ENCODE data around the gene STAP2. TPM values are rescaled to one million over a fixed set of nuclear protein-coding genes. Genes with fewer than 3 reads are reported as not detected.
A peak's percentile ranks its signal among the peaks of the same experiment; 100 is the strongest.

STAP2 gene
- total RNA-seq, 2 donors from 2014 or later = 47.9 to 107 TPM

GRCh38 chr19:4369888-4370260, 31.2 kb upstream of the STAP2 start:
- H3K4me3 ChIP-seq = no peak overlapping the region

DNA sequence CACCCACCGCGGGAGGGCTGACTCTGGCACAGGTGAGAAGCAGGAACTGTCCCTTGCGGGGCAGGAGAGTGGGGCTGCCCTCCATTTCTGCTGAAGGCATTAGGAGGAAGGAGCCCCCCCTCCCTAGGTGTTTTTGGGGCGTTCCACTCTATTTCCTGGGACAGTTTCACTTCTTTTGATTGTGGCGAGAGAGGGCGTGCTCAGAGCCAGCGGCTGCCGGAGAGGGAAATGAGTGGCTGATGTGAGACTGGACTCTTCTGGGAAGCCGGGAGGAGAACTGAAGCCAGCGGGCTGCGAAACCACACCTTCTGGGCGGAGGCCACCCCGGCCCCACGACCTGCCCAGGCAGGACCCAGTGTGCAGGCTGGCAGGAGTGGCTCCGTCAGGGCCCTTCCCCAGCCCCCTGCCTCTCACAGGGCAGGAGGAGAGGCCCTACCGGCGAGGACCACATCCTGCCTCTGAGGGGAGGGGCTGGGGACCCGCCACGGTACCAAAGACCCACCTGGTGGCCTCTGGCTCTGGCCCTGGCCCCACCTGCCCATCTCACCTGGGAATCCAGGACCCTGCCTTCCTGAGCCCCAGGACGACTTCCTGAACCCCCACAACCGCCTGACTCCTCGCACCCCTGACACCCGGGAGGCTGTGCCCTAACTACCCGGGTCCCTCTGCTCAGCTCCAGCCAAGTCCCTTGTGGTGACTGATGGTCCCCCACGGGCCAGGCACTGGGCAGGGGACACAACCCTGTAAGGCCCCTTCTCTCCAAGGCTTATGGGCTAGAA, 30.7 kb upstream of the STAP2 start:
- no peaks in the 10 kb centered on the region for H3K36me3 ChIP-seq
- TF ChIP-seq, protein P1, sequence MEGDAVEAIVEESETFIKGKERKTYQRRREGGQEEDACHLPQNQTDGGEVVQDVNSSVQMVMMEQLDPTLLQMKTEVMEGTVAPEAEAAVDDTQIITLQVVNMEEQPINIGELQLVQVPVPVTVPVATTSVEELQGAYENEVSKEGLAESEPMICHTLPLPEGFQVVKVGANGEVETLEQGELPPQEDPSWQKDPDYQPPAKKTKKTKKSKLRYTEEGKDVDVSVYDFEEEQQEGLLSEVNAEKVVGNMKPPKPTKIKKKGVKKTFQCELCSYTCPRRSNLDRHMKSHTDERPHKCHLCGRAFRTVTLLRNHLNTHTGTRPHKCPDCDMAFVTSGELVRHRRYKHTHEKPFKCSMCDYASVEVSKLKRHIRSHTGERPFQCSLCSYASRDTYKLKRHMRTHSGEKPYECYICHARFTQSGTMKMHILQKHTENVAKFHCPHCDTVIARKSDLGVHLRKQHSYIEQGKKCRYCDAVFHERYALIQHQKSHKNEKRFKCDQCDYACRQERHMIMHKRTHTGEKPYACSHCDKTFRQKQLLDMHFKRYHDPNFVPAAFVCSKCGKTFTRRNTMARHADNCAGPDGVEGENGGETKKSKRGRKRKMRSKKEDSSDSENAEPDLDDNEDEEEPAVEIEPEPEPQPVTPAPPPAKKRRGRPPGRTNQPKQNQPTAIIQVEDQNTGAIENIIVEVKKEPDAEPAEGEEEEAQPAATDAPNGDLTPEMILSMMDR (IDR thresholded peaks at IDR 0.05) = peak in 2 of 4 experiments; percentile 10 to 11
- TF ChIP-seq POLR2AphosphoS5 (IDR thresholded peaks at IDR 0.05) = peak; percentile 59
- TF ChIP-seq POLR2A (IDR thresholded peaks at IDR 0.05) = peak; percentile 70
- H3K27me3 ChIP-seq (replicated peaks; ENCODE audit: insufficient read depth) = no peaks in the 10 kb centered on the region
- H3K9me3 ChIP-seq = no peaks in the 10 kb centered on the region
- DNase-seq (ENCODE audit: low spot score) = peak; percentile 77
- 33% methylated on average over 25 of the region's 25 CpGs for WGBS
- H3K27ac ChIP-seq = peak overlapping the region; percentile 78 to 82
- intact Hi-C loops (cut with DNase I) = no loop called here
- peaks cover 35% of the 10 kb centered on the region for H3K4me1 ChIP-seq (replicated peaks)
- peak overlapping the region in 1 of 2 donors; percentile 10 for H3K4me3 ChIP-seq

More at GRCh38 chr19:4369888-4370260, 31.2 kb upstream of the STAP2 start:
- intact Hi-C loops (cut with DNase I) = no loop called here
- no peak for DNase-seq (ENCODE audit: low spot score)
- Histone ChIP-seq H3K9me3 (no peaks in the 10 kb centered on the region), H3K36me3 (no peaks in the 10 kb centered on the region), H3K27me3 (replicated peaks; ENCODE audit: insufficient read depth) (no peaks in the 10 kb centered on the region), H3K4me1 (replicated peaks) (peaks cover 40% of the 10 kb centered on the region), H3K27ac (peak overlapping the region; percentile 78 to 82)
- TF ChIP-seq POLR2AphosphoS5 (IDR thresholded peaks at IDR 0.05) (no peak), POLR2A (IDR thresholded peaks at IDR 0.05) (no peak)
- TF ChIP-seq, protein P1 (IDR thresholded peaks at IDR 0.05) = peak; percentile 16 to 72 (median 32)
- WGBS = 72% methylated on average over 14 of the region's 21 CpGs

DNA sequence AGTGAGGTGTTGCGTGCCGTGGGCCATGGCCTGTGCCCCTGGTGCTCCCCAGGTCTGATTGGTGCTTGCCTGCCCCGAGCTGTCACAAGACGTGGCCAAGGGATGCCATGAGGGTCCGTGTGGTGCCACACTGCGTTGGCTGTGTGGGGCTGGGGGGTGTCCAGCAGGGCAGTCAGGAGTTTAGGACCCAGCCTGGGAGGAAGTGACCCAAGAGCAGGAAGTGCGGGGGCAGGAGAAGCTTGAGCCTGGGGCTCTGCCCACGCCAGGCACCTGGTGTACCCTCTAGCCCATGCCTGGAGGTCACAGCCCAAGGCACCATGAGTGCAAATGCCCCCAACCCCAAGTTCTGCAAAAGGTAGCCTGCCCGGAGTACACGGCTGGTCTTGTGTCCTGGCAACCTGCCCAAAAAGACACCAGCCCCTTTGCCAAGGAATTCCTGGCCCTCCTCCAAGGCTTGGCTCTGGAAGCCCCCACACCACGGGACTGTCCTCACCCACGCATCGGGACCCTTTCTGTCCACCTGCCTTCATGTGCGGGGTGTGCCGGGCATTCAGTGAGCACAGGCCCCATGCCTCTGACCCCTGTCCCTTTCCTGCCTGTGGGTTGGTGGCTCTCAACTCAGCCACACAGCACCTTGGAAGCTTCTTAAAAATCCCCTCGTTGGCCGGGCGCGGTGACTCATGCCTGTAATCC, 29.6 kb upstream of the STAP2 start:
- Histone ChIP-seq H3K27me3 (replicated peaks; ENCODE audit: insufficient read depth) (no peaks in the 10 kb centered on the region), H3K4me1 (replicated peaks) (peaks cover 30% of the 10 kb centered on the region), H3K36me3 (peaks cover 0 to 7% of the 10 kb centered on the region in 2 donors), H3K27ac (peak overlapping the region; percentile 78 to 82), H3K9me3 (no peaks in the 10 kb centered on the region), H3K4me3 (no peak overlapping the region)
- no peak for DNase-seq (ENCODE audit: low spot score)
- 36% methylated on average over 19 of the region's 19 CpGs for whole genome bisulfite sequencing
- TF ChIP-seq POLR2AphosphoS5 (IDR thresholded peaks at IDR 0.05) (no peak), POLR2A (IDR thresholded peaks at IDR 0.05) (no peak)
- TF ChIP-seq, protein P1 (IDR thresholded peaks at IDR 0.05) = no peak
- intact Hi-C loops (cut with DNase I) = no loop called here

DNA sequence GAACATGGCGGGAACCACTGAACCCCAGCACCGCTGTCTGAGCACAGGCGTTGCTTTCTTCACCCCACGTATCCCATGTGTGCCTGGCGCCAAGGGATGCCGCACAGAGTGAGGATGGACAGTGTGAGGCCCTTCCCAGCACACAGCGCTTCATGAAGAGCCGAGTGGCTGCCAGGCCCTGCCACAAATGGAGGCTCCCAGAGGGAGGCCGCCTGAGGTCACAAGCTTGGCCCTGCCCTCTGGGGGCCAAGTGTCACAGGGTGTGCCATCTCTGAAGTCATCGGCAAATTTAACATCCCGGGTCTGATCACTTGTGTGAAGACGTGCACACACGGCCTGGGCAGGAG, 29.1 kb upstream of the STAP2 start:
- Histone ChIP-seq H3K4me1 (replicated peaks) (peaks cover 30% of the 10 kb centered on the region), H3K4me3 (no peak overlapping the region)

More for the DNA sequence above, 29.1 kb upstream of the STAP2 start:
- TF ChIP-seq POLR2AphosphoS5 (IDR thresholded peaks at IDR 0.05) (no peak), POLR2A (IDR thresholded peaks at IDR 0.05) (no peak)
- TF ChIP-seq, protein P1 (IDR thresholded peaks at IDR 0.05) = no peak
- H3K9me3 ChIP-seq = no peaks in the 10 kb centered on the region
- DNase-seq (ENCODE audit: low spot score) = no peak
- peaks cover 0 to 12% of the 10 kb centered on the region in 2 donors for H3K36me3 ChIP-seq
- no peaks in the 10 kb centered on the region for H3K27me3 ChIP-seq (replicated peaks; ENCODE audit: insufficient read depth)
- 87% methylated on average over 13 of the region's 13 CpGs for WGBS
- peak overlapping the region in 1 of 2 donors; percentile 78 for H3K27ac ChIP-seq
- intact Hi-C loops (cut with DNase I) = no loop called here

All from prostate gland (tissue), 2 donors.